Measurements from ENCODE around the gene ATP2B3.

Gene ATP2B3

DNA sequence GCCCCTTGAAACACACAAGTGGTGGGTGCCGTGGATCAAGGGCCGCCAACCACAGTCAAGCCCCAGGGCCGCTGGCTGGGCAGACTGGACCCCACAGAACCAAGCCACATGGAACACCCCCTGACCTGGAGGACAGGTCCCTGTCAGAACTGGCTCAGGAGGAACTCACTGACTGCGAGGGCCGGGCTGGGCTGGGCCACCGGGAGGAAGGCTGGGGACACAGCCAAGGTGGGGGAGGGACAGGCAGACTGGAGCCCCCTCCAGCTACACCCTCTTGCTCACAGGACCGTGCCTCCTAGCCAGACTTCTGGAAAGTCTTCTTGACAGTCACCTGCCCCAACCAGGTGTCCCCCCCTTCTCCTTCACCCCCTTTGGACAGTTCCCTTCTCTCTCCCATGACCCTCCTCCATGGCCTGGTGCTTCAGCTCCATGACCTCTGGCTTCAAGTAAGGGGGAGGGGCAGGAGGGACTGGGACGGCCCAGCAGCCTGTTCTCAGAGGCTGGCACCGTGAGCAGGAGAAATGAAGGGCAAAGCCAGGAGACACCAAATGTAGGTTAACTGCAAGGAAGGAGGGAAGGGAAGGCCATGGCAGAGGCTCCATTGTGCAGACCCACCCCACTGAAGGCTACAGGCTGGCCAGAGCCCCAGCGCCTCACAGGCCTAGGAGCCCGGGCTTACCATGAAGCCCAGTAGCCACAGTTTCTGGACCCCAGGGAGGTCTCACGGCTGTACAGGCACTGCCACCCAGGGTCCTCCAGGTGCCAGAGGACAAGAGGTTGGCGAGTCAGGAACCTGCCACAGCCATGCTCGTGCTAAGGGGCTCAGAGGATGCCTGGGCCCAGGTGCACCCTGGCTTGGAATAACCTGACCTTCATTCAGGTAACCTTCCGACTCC, 107.0 kb downstream of the ATP2B3 start:
- DNase-seq, result no peak

DNA sequence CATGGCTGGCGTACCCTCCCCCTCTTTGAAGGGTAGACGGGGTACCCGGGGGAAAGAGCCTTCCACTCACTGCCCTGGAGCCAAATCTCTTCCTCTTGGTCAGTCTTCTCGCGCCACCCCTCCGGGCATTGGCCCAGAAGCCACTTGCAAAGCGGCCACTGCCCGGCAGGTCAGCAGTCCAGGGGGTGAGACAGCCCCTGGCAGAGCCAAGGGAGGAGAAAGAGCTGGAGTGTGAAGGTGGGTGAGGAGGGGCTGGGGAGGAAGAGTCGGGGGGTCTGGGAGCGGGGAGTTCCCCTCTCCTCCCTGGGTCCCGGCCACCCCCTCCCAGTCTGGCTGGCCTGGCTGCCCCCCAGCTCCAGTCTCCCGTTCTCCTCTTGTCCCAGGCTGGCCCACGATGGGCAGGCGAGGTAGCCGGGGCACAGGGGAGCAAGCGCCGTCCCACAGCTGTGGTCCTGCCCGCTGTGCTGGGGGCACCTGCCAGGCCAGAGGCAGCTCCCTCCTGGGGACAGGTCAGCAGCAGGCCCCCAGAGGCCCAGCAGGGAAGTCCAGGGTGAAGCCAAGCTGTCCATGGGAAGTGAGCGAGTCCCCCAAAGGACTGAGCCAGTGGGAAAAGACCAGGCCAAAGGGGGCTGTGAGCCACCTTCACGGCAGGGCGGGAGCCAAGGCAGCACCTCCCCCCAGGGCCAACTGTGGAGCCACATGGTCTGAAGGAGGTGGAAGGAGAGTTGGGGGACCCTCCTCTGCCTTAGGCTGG, 108.0 kb downstream of the ATP2B3 start:
- no peak for DNase-seq

DNA sequence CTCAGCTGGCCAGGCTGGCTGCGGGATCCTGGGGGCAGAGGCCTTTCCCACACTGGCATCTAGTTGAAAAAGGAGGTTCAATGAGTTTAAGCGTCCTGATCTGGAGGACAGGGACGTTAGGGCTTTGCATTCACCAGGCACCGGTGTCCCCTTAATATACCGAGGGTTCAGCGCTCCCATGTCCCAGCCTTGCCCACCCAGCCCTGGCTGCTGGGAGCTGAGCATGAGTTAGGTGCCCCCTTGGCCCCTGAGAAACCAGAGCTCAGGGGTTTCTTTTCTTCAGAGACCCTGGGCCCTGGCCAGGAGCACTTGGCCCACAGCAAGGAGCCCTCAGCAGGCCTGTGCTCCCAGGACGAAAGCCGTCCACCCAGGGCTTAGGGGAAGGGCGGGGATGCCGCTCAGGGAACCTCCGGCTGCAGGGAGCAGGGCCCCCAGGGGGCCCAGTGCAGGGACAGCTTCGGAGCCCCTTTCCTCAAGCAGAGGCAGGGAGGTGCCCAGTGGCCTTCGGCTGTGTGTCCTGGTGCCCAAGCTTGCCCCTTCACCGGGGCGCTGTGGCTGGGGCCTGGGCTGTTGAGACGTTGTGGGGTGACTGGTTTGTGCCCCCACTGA, 108.7 kb downstream of the ATP2B3 start:
- no peak for DNase-seq

DNA sequence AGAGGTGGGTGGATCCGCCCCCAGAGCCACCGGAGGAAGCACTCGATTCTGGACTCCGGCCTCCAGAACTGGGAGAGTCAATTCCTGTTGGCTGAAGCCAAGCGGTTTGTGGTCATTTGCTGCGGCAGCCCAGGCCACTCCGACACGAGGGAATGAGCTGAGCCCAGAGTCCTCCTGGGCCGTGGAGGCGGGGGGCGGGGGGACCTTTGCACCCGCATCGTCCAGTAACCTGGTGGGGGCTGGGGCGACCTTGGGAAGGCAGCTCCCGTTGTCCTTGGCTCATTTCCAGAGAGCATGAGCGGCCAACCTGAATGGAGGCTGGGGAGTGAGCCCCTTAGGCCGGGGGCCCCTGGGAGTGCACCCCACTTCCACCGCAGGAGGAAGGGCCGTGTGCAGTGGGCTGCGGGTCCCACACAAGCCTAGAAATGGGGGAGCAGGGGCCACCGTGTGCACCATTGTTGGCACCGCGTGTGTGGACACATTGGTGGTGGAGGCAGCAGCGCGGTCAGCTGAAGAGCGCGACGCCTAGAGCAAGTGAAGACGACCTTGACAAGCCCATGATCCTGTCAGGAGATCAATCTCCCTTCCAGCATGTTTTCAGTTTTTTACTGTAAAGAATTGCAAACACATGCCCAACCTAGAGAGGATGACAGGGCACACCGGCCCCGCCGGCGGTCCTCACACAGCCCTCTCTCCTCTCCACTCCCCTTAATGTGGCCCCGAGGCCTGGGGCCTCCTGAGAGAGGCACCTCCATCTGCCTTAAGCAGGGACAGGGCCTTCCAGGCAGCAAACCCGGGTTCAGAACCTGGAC, 109.6 kb downstream of the ATP2B3 start:
- DNase-seq, result no peak

DNA sequence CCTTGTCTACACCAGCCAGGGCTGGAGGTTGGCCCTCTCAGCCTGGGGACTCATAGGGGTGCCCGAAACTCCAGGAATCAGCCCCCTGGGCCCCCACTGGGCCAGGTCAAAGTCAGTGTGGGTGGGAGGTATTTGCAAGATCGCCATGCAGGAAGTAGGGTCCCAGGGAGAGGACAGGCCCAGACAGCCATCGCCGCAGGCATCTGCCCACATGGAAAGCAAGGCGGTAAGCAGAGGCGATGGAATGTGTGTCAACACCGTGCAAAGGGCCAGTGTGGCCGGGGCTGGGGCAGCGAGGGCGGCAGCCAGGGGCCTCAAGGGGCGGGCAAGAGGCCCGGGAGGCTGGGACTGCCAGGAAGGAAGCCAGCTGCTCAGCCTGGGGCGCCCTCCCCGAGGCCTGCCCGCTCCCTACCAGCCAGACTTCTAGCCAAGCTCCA, 110.3 kb downstream of the ATP2B3 start:
- no peak for DNase-seq

DNA sequence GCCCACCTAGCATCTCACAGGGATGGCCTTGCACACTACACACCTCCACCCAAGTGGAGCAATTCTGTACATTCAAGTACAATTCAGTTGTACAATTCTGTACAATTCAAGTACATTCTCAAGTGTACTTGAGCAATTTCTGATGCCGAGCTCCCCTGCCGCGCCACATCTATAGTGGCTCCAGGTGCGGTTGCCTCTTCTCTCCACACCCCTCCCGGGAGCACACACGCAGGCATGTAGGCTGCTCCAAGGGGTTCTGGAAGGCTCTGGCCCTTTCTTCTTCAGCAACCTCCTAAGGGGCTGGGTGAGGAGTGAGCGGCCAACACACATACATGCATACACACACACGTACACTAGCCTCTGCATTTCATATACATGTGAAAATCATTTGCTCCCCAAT, 110.7 kb downstream of the ATP2B3 start:
- DNase-seq, result no peak

DNA sequence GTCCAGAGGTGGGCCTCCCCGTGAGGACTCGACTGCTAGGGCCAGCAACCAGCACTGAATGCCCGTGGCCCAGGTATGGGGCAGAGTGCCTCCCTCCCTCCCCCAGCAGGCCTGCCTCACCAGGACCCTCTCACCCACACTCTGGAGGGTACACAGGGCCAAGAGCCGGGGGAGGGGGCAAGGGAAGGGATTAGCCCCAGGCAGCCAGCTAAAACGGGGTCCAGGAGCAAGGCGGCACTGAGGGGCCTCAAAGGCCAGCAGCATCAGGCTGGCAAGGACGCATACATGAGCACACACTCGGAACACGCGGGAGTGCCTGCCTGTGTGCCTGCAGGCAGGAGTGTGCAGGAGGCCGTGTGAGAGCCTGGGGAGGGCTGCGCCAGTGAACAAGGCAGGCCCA, 111.2 kb downstream of the ATP2B3 start:
- DNase-seq, result no peak

DNA sequence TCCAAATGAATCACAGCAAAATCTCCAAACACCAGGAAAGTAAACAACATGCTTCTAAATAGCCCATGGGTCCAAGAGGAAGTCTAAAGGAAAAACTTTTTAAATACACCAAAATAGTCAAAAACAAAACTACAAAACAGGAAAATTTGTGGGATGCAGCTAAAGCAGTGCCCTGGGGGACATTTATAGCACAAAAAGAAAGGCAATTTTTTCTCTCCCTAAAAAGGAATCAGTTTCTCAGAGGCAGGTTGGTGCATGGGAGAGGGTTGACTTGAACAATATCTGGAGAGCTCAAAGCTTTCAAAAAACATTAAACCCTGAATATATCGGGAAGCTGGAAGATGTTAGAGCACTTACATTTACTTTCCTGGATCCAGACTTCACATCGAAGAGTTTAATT, 113.9 kb downstream of the ATP2B3 start:
- DNase-seq, result no peak

DNA sequence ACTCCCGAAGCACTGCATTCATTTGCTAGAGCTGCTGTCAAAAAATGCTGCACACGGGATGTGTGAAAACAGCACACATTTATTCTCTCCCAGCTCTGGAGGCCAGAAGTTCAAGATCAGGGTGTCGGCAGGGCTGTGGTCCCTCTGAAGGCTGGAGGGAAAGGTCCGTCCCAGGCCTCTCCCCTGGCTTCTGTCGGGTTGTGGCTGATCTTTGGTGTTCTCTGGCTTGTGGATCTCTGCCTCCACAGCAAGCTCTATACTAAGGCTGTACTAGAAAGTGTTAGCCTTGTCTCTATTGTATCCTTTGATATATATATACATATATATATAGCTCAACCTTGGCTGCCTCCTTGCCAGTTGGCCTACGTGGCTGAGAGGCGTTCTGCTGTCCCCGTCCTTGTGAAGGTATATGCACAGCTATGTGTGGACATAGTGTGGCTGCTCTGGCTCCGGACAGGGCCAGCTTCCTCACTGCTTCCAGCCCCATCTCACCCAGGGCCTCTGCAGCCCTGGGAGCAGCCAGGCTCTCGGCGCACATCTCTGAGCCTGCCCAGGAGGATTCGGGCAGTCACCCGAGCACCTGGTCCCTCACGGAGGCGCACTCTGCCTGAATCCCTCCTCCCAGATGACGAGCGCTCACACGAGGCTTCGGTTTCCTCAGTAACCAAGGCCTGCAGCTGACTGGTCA, 114.6 kb downstream of the ATP2B3 start:
- DNase-seq, result no peak
